GM23338 (cell line): Measurements from ENCODE around the gene ISLR2. TPM values are rescaled to one million over a fixed set of nuclear protein-coding genes. Genes with fewer than 3 reads are reported as not detected.

Experiments
- ATAC-seq: fragments of 200-7000 bp; cut with Tn5 transposase; 3 replicates; pipeline ENCODE4 v1.9.1; 2020
- DNase-seq: peaks from one replicate; pipeline ENCODE4 v3.0.0-alpha.2; 2015; ENCODE audit warnings: low spot score
- H2AFZ ChIP-seq: fragments of 200-600 bp; sonication (generic); 2 replicates; pipeline ENCODE4 v1.8.0; 2016; ENCODE audit warnings: antibody characterized with exemption, mild to moderate bottlenecking, moderate library complexity
- H3F3A ChIP-seq: fragments of 200-600 bp; sonication (generic); replicated peaks from 2 replicates; pipeline ENCODE4 v1.8.0; 2017; ENCODE audit warnings: antibody characterized with exemption, mixed run types, low read depth
- H3K27ac ChIP-seq: fragments of 200-600 bp; sonication (generic); 2 replicates; pipeline ENCODE4 v1.6.1; 2016; ENCODE audit warnings: low read depth
- H3K27me3 ChIP-seq: fragments of 200-600 bp; sonication (generic); 2 replicates; pipeline ENCODE4 v1.8.0; 2016; ENCODE audit warnings: mild to moderate bottlenecking, mixed run types, moderate library complexity; ENCODE audit not compliant: insufficient read depth
- H3K36me3 ChIP-seq: fragments of 200-600 bp; sonication (generic); 2 replicates; pipeline ENCODE4 v1.8.0; 2016; ENCODE audit warnings: mild to moderate bottlenecking; ENCODE audit not compliant: insufficient read depth
- H3K4me1 ChIP-seq: fragments of 200-600 bp; sonication (generic); 2 replicates; pipeline ENCODE4 v1.8.0; 2016; ENCODE audit warnings: mild to moderate bottlenecking, moderate library complexity; ENCODE audit not compliant: insufficient read depth
- H3K4me2 ChIP-seq: fragments of 200-600 bp; sonication (generic); 2 replicates; pipeline ENCODE4 v1.7.1; 2017; ENCODE audit warnings: mixed run types
- H3K4me3 ChIP-seq: fragments of 200-600 bp; sonication (generic); 2 replicates; pipeline ENCODE4 v1.6.1; 2016; ENCODE audit warnings: mixed run types
- H3K79me2 ChIP-seq: fragments of 200-600 bp; sonication (generic); replicated peaks from 2 replicates; pipeline ENCODE4 v1.8.0; 2017; ENCODE audit warnings: mild to moderate bottlenecking; ENCODE audit not compliant: insufficient read depth
- H3K9me2 ChIP-seq: fragments of 200-600 bp; sonication (generic); 2 replicates; pipeline ENCODE4 v1.8.0; 2017; ENCODE audit not compliant: insufficient read depth
- H4K20me1 ChIP-seq: fragments of 200-600 bp; sonication (generic); replicated peaks from 2 replicates; pipeline ENCODE4 v1.8.0; 2017; ENCODE audit warnings: mild to moderate bottlenecking; ENCODE audit not compliant: insufficient read depth
- H3K27ac Mint-ChIP-seq: 2 replicates; pipeline ENCODE4 v1.8.0; 2020; ENCODE audit warnings: inconsistent platforms, mild to moderate bottlenecking, moderate library complexity, mixed read lengths
- H3K27me3 Mint-ChIP-seq: 3 replicates; pipeline ENCODE4 v1.8.0; 2022; ENCODE audit warnings: low read depth, mild to moderate bottlenecking, moderate library complexity, mixed read lengths, inconsistent platforms; ENCODE audit not compliant: insufficient read depth, poor library complexity
- H3K36me3 Mint-ChIP-seq: 3 replicates; pipeline ENCODE4 v1.8.0; 2021; ENCODE audit warnings: low read depth, mild to moderate bottlenecking, inconsistent platforms, moderate library complexity, mixed read lengths
- H3K4me1 Mint-ChIP-seq: 3 replicates; pipeline ENCODE4 v1.8.0; 2020; ENCODE audit warnings: mild to moderate bottlenecking, inconsistent platforms, mixed read lengths
- H3K4me3 Mint-ChIP-seq: 3 replicates; pipeline ENCODE4 v1.8.0; 2021; ENCODE audit warnings: moderate library complexity, mild to moderate bottlenecking, inconsistent platforms, mixed read lengths
- H3K9me3 Mint-ChIP-seq: 3 replicates; pipeline ENCODE4 v1.8.0; 2020; ENCODE audit warnings: moderate library complexity, mild to moderate bottlenecking, inconsistent platforms, mixed read lengths
- NANOG ChIP-seq: IDR thresholded peaks from 2 replicates; pipeline ENCODE4 v1.6.1; 2016; ENCODE audit warnings: antibody characterized with exemption, borderline replicate concordance
- STAT1 ChIP-seq: IDR thresholded peaks from one replicate; pipeline ENCODE4 v1.6.1; 2016; ENCODE audit warnings: antibody characterized with exemption; ENCODE audit not compliant: unreplicated experiment
- polyA plus RNA-seq: library from polyadenylated mRNA; unstranded; fragments of >200 nt; fragmentation: Nextera tagmentation; extraction: Ambion mirVana; gene quantifications from 2 replicates; pipeline ENCODE4 v1.2.1, GENCODE V29; 2016
- total RNA-seq: library from RNA; depleted of rRNA; stranded (reverse); fragments of >200 nt; shearing (Covaris generic); gene quantifications from 2 replicates; pipeline ENCODE4 v1.2.3, GENCODE V29; 2014
- TF ChIP-seq, protein P1 (sequence below): fragments of 250-450 bp; sonication (Bioruptor Pico); IDR thresholded peaks from 2 replicates; pipeline ENCODE4 v1.5.0; 2020; ENCODE audit warnings: mild to moderate bottlenecking, moderate library complexity
- TF ChIP-seq, protein P2 (sequence below), 2 experiments: fragments of 200-600 bp in 1 of 2; sonication (generic) in 1 of 2; conservative IDR thresholded peaks; 2 replicates each; pipeline versions ENCODE4 v1.5.1 to v1.6.1; 2016 to 2017; ENCODE audit warnings: antibody characterized with exemption in 2 of 2, low read depth in 2 of 2, mild to moderate bottlenecking in 2 of 2, moderate library complexity in 1 of 2
- TF ChIP-seq, protein P3 (sequence below): IDR thresholded peaks from 2 replicates; pipeline ENCODE4 v1.6.1; 2016; ENCODE audit warnings: antibody characterized with exemption

Gene ISLR2
- total and polyA plus RNA-seq, 2 experiments from 2014 or later = 0.13 to 0.21 TPM

DNA sequence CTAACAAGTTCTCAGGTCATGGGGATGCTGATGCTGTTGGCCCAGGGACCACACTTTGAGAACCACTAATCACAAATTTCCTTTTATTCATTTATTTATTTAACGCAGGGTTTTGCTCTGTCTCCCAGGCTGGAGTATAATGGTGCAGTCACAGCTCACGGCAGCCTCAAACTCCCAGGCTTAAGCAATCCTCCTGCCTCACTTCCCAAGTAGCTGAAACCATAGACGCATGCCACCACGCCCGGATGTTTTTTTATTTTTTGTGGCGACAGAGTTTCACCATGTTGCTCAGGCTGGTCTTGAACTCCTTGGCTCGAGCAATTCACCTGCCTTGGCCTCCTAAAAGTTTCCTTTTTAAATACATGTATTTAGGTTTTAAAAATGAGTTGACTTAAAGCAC is 20.7 kb upstream of the ISLR2 start:
- Mint-ChIP-seq H3K27ac (no peak overlapping the region), H3K36me3 (peaks cover 6% of the 10 kb centered on the region; the same call in 2 of the 3 replicates), H3K27me3 (peaks cover 4% of the 10 kb centered on the region), H3K9me3 (peaks cover 15% of the 10 kb centered on the region), H3K4me1 (no peaks in the 10 kb centered on the region), H3K4me3 (no peak overlapping the region)
- Histone ChIP-seq H3K4me3 (no peak overlapping the region), H3F3A (no peaks in the 10 kb centered on the region), H2AFZ (no peak overlapping the region), H3K4me2 (no peak overlapping the region), H3K9me2 (no peaks in the 10 kb centered on the region), H3K4me1 (no peaks in the 10 kb centered on the region), H4K20me1 (no peaks in the 10 kb centered on the region), H3K79me2 (no peaks in the 10 kb centered on the region), H3K27me3 (no peaks in the 10 kb centered on the region), H3K27ac (no peak overlapping the region), H3K36me3 (no peaks in the 10 kb centered on the region)
- no peak for ATAC-seq
- no peak for DNase-seq
- TF ChIP-seq, protein P1, sequence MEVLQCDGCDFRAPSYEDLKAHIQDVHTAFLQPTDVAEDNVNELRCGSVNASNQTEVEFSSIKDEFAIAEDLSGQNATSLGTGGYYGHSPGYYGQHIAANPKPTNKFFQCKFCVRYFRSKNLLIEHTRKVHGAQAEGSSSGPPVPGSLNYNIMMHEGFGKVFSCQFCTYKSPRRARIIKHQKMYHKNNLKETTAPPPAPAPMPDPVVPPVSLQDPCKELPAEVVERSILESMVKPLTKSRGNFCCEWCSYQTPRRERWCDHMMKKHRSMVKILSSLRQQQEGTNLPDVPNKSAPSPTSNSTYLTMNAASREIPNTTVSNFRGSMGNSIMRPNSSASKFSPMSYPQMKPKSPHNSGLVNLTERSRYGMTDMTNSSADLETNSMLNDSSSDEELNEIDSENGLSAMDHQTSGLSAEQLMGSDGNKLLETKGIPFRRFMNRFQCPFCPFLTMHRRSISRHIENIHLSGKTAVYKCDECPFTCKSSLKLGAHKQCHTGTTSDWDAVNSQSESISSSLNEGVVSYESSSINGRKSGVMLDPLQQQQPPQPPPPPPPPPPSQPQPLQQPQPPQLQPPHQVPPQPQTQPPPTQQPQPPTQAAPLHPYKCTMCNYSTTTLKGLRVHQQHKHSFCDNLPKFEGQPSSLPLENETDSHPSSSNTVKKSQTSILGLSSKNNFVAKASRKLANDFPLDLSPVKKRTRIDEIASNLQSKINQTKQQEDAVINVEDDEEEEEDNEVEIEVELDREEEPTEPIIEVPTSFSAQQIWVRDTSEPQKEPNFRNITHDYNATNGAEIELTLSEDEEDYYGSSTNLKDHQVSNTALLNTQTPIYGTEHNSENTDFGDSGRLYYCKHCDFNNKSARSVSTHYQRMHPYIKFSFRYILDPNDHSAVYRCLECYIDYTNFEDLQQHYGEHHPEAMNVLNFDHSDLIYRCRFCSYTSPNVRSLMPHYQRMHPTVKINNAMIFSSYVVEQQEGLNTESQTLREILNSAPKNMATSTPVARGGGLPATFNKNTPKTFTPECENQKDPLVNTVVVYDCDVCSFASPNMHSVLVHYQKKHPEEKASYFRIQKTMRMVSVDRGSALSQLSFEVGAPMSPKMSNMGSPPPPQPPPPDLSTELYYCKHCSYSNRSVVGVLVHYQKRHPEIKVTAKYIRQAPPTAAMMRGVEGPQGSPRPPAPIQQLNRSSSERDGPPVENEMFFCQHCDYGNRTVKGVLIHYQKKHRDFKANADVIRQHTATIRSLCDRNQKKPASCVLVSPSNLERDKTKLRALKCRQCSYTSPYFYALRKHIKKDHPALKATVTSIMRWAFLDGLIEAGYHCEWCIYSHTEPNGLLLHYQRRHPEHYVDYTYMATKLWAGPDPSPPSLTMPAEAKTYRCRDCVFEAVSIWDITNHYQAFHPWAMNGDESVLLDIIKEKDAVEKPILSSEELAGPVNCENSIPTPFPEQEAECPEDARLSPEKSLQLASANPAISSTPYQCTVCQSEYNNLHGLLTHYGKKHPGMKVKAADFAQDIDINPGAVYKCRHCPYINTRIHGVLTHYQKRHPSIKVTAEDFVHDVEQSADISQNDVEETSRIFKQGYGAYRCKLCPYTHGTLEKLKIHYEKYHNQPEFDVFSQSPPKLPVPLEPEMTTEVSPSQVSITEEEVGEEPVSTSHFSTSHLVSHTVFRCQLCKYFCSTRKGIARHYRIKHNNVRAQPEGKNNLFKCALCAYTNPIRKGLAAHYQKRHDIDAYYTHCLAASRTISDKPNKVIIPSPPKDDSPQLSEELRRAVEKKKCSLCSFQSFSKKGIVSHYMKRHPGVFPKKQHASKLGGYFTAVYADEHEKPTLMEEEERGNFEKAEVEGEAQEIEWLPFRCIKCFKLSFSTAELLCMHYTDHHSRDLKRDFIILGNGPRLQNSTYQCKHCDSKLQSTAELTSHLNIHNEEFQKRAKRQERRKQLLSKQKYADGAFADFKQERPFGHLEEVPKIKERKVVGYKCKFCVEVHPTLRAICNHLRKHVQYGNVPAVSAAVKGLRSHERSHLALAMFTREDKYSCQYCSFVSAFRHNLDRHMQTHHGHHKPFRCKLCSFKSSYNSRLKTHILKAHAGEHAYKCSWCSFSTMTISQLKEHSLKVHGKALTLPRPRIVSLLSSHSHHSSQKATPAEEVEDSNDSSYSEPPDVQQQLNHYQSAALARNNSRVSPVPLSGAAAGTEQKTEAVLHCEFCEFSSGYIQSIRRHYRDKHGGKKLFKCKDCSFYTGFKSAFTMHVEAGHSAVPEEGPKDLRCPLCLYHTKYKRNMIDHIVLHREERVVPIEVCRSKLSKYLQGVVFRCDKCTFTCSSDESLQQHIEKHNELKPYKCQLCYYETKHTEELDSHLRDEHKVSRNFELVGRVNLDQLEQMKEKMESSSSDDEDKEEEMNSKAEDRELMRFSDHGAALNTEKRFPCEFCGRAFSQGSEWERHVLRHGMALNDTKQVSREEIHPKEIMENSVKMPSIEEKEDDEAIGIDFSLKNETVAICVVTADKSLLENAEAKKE (CRISPR knock-in tag) = no peak
- TF ChIP-seq NANOG (no peak), STAT1 (no peak)
- TF ChIP-seq, protein P2, sequence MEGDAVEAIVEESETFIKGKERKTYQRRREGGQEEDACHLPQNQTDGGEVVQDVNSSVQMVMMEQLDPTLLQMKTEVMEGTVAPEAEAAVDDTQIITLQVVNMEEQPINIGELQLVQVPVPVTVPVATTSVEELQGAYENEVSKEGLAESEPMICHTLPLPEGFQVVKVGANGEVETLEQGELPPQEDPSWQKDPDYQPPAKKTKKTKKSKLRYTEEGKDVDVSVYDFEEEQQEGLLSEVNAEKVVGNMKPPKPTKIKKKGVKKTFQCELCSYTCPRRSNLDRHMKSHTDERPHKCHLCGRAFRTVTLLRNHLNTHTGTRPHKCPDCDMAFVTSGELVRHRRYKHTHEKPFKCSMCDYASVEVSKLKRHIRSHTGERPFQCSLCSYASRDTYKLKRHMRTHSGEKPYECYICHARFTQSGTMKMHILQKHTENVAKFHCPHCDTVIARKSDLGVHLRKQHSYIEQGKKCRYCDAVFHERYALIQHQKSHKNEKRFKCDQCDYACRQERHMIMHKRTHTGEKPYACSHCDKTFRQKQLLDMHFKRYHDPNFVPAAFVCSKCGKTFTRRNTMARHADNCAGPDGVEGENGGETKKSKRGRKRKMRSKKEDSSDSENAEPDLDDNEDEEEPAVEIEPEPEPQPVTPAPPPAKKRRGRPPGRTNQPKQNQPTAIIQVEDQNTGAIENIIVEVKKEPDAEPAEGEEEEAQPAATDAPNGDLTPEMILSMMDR (conservative IDR thresholded peaks at IDR 0.05; ENCODE audit: low read depth in 2 of 2) = no peak
- TF ChIP-seq, protein P3, sequence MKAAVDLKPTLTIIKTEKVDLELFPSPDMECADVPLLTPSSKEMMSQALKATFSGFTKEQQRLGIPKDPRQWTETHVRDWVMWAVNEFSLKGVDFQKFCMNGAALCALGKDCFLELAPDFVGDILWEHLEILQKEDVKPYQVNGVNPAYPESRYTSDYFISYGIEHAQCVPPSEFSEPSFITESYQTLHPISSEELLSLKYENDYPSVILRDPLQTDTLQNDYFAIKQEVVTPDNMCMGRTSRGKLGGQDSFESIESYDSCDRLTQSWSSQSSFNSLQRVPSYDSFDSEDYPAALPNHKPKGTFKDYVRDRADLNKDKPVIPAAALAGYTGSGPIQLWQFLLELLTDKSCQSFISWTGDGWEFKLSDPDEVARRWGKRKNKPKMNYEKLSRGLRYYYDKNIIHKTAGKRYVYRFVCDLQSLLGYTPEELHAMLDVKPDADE = no peak
